Measurements from ENCODE around the gene SCRN2. TPM values are rescaled to one million over a fixed set of nuclear protein-coding genes. Genes with fewer than 3 reads are reported as not detected.

SCRN2 gene
- total RNA-seq, 2 experiments from 2014 or later = 15.3 to 17.1 TPM

- Mint-ChIP-seq H3K27ac (no peak overlapping the region), H3K27me3 (no peaks in the 10 kb centered on the region), H3K9me3 (no peaks in the 10 kb centered on the region), H3K36me3 (no peaks in the 10 kb centered on the region), H3K4me3 (no peak overlapping the region), H3K4me1 (peaks cover 1% of the 10 kb centered on the region)
- no peak for DNase-seq
Measured at GRCh38 chr17:47800686-47801085, 40.4 kb downstream of the SCRN2 start.

- H3K36me3 Mint-ChIP-seq = no peaks in the 10 kb centered on the region
- no peaks in the 10 kb centered on the region for H3K9me3 Mint-ChIP-seq
- no peak overlapping the region for H3K27ac Mint-ChIP-seq
- no peak for DNase-seq
- no peak overlapping the region for H3K4me3 Mint-ChIP-seq
- peaks cover 23% of the 10 kb centered on the region for H3K27me3 Mint-ChIP-seq
- peaks cover 1% of the 10 kb centered on the region for H3K4me1 Mint-ChIP-seq
Measured at GRCh38 chr17:47797797-47798196, 43.3 kb downstream of the SCRN2 start.

- Mint-ChIP-seq H3K27me3 (peaks cover 72% of the 10 kb centered on the region), H3K9me3 (no peaks in the 10 kb centered on the region), H3K27ac (no peak overlapping the region), H3K4me1 (peaks cover 8% of the 10 kb centered on the region), H3K36me3 (no peaks in the 10 kb centered on the region), H3K4me3 (no peak overlapping the region)
- DNase-seq = no peak
Measured at GRCh38 chr17:47792979-47793378, 48.1 kb downstream of the SCRN2 start.

- Mint-ChIP-seq H3K36me3 (no peaks in the 10 kb centered on the region), H3K4me1 (peaks cover 8% of the 10 kb centered on the region), H3K27ac (no peak overlapping the region), H3K4me3 (no peak overlapping the region), H3K27me3 (peaks cover 77% of the 10 kb centered on the region), H3K9me3 (no peaks in the 10 kb centered on the region)
- DNase-seq = no peak
Measured at GRCh38 chr17:47792457-47792856, 48.6 kb downstream of the SCRN2 start.

- Mint-ChIP-seq H3K27me3 (peaks cover 86% of the 10 kb centered on the region), H3K9me3 (no peaks in the 10 kb centered on the region)
Measured at GRCh38 chr17:47791025-47791424, 50.0 kb downstream of the SCRN2 start.

GRCh38 chr17:47789611-47790561 is 51.2 kb downstream of the SCRN2 start:
- Mint-ChIP-seq H3K9me3 (no peaks in the 10 kb centered on the region), H3K27me3 (peaks cover 90% of the 10 kb centered on the region), H3K4me1 (peaks cover 8% of the 10 kb centered on the region), H3K36me3 (no peaks in the 10 kb centered on the region), H3K4me3 (peak overlapping the region; percentile 66), H3K27ac (no peak overlapping the region)
- DNase-seq = peak; percentile 68

More at GRCh38 chr17:47791025-47791424, 50.0 kb downstream of the SCRN2 start:
- peaks cover 8% of the 10 kb centered on the region for H3K4me1 Mint-ChIP-seq
- H3K36me3 Mint-ChIP-seq = no peaks in the 10 kb centered on the region
- DNase-seq = no peak
- H3K4me3 Mint-ChIP-seq = no peak overlapping the region
- no peak overlapping the region for H3K27ac Mint-ChIP-seq

Other genes starting within 250 kb of the SCRN2 start
- 100 to 1,000 TPM; 886 to 911 TPM for gene KPNB1, start 191.4 kb downstream of the SCRN2 start, total RNA-seq
- gene TBKBP1, start 147.1 kb downstream of the SCRN2 start, total RNA-seq = 10 to 100 TPM; 11.7 to 11.9 TPM
- gene TBX21, start 108.0 kb downstream of the SCRN2 start, total RNA-seq = 10 to 100 TPM; 61.7 to 61.9 TPM
- 10 to 100 TPM; 12.1 to 12.5 TPM for gene OSBPL7, start 19.5 kb downstream of the SCRN2 start, total RNA-seq
- gene MRPL10, start 9.7 kb downstream of the SCRN2 start, total RNA-seq = 10 to 100 TPM; 70.0 to 75.2 TPM
- gene LRRC46, start 9.6 kb downstream of the SCRN2 start, total RNA-seq = under 1 TPM; 0.46 to 0.68 TPM
- not detected for gene SP6, start 9.9 kb upstream of the SCRN2 start, total RNA-seq
- 10 to 100 TPM; 18.1 to 18.8 TPM for gene SP2, start 55.0 kb upstream of the SCRN2 start, total RNA-seq
- gene PNPO, start 100.3 kb upstream of the SCRN2 start, total RNA-seq = 10 to 100 TPM; 56.1 to 61.1 TPM
- not detected for gene PRR15L, start 116.6 kb upstream of the SCRN2 start, total RNA-seq
- gene CDK5RAP3, start 129.8 kb upstream of the SCRN2 start, total RNA-seq = 100 to 1,000 TPM; 163 to 168 TPM
- 1 to 10 TPM; 6.3 to 7.5 TPM for gene COPZ2, start 196.5 kb upstream of the SCRN2 start, total RNA-seq
- 10 to 100 TPM; 99.0 to 99.7 TPM for gene NFE2L1, start 207.1 kb upstream of the SCRN2 start, total RNA-seq

Data from activated naive CD8-positive, alpha-beta T cell treated with anti-CD3 and anti-CD28 coated beads for 36 hours (primary cell).